MM.1S (cell line): ENCODE results near the gene OBSCN.

Source experiments
- DNase-seq: peaks from one replicate; pipeline ENCODE4 v3.0.0-alpha.2; 2015
- H2AFZ ChIP-seq: fragments of 300-600 bp; sonication (generic); 2 replicates; pipeline ENCODE4 v1.6.0; 2016; ENCODE audit warnings: antibody characterized with exemption, low read length
- H3F3A ChIP-seq: fragments of 300-600 bp; sonication (generic); 2 replicates; pipeline ENCODE4 v1.6.1; 2016; ENCODE audit warnings: mild to moderate bottlenecking, antibody characterized with exemption, low read length, moderate library complexity, mixed read lengths; ENCODE audit not compliant: insufficient read depth
- H3K27ac ChIP-seq: fragments of 300-600 bp; sonication (generic); 2 replicates; pipeline ENCODE4 v1.5.1; 2016; ENCODE audit warnings: mild to moderate bottlenecking, low read length
- H3K27me3 ChIP-seq: fragments of 300-600 bp; sonication (generic); replicated peaks from 2 replicates; pipeline ENCODE4 v1.6.0; 2016; ENCODE audit warnings: low read length; ENCODE audit not compliant: insufficient read depth
- H3K36me3 ChIP-seq: fragments of 300-600 bp; sonication (generic); replicated peaks from 2 replicates; pipeline ENCODE4 v1.6.1; 2016; ENCODE audit warnings: mild to moderate bottlenecking, low read length, mixed read lengths; ENCODE audit not compliant: insufficient read depth
- H3K4me1 ChIP-seq: fragments of 300-600 bp; sonication (generic); 2 replicates; pipeline ENCODE4 v1.6.1; 2016; ENCODE audit warnings: low read length, mixed read lengths
- H3K4me2 ChIP-seq: fragments of 300-600 bp; sonication (generic); 2 replicates; pipeline ENCODE4 v1.6.0; 2016; ENCODE audit warnings: low read depth, low read length
- H3K4me3 ChIP-seq: fragments of 300-600 bp; sonication (generic); 2 replicates; pipeline ENCODE4 v1.5.1; 2016; ENCODE audit warnings: low read length, mixed read lengths
- H3K79me2 ChIP-seq: fragments of 300-600 bp; sonication (generic); 2 replicates; pipeline ENCODE4 v1.6.1; 2016; ENCODE audit warnings: mixed run types, low read length, mixed read lengths
- H3K9ac ChIP-seq: fragments of 300-600 bp; sonication (generic); 2 replicates; pipeline ENCODE4 v1.6.1; 2016; ENCODE audit warnings: low read length, mixed read lengths
- H3K9me2 ChIP-seq: fragments of 300-600 bp; sonication (generic); replicated peaks from 2 replicates; pipeline ENCODE4 v1.6.1; 2016; ENCODE audit warnings: mild to moderate bottlenecking, low read length, mixed read lengths; ENCODE audit not compliant: insufficient read depth
- H3K9me3 ChIP-seq: fragments of 300-600 bp; sonication (generic); replicated peaks from 2 replicates; pipeline ENCODE4 v1.6.1; 2016; ENCODE audit warnings: mild to moderate bottlenecking, low read length, mixed read lengths; ENCODE audit not compliant: insufficient read depth
- H4K20me1 ChIP-seq: fragments of 300-600 bp; sonication (generic); 2 replicates; pipeline ENCODE4 v1.6.1; 2016; ENCODE audit warnings: mild to moderate bottlenecking, low read length, moderate library complexity, mixed read lengths; ENCODE audit not compliant: insufficient read depth
- EZH2 ChIP-seq: fragments of 300-600 bp; sonication (generic); optimal IDR thresholded peaks from 2 replicates; pipeline ENCODE3; 2017; ENCODE audit warnings: low read depth, mild to moderate bottlenecking, antibody characterized with exemption, low read length, mixed read lengths
- EZH2phosphoT487 ChIP-seq: fragments of 300-600 bp; sonication (generic); IDR thresholded peaks from 2 replicates; pipeline ENCODE4 v1.6.1; 2018; ENCODE audit warnings: antibody characterized with exemption, low read length
- TF ChIP-seq, protein P1 (sequence below): fragments of 300-600 bp; sonication (generic); IDR thresholded peaks from 2 replicates; pipeline ENCODE4 v1.5.1; 2016; ENCODE audit warnings: antibody characterized with exemption, low read length, mixed read lengths

Gene OBSCN

DNA sequence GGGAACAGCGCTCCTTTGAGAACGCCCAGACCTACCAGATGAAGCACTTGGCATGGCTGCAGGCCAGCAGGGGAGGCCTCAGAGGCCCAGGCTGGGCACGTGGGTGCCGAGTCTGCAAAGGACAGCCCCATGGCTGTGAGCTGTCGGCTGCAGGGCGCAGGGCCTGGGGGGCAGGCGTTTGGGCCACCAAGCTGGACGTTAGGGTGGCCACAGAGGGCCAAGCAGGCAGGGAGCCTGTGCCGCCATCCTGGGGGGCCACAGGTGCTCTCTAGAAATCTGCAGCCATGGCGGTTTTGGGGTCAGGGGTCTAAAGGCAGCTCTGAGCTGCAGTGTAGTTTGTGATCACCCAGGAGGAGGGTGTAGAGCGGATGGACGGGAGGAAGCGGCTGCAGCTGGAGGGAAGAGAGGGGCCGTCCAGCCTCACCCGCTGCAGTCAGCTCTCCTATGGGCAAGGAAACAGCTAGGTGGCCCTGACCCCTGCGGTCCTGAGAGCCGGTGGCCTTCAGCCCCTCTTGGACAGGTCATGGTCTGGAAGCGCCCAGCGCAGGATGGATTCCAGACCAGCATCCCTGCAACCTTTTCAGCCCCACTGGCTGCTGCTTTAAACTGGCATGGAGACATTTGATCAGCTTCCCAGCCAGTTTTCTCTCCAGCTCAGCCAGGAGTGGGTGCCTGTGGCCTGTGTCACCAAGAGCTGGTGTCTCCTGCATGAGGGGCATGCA lies 31.2 kb upstream of the OBSCN start:
- Histone ChIP-seq H3K9ac (no peak overlapping the region), H3K27ac (no peak overlapping the region), H4K20me1 (no peaks in the 10 kb centered on the region), H3K9me3 (no peaks in the 10 kb centered on the region), H3K27me3 (no peaks in the 10 kb centered on the region), H3K4me1 (no peaks in the 10 kb centered on the region), H3K36me3 (no peaks in the 10 kb centered on the region), H2AFZ (no peak overlapping the region), H3K79me2 (peaks cover 10% of the 10 kb centered on the region; the same call in 1 of the 2 replicates), H3K9me2 (no peaks in the 10 kb centered on the region), H3K4me3 (no peak overlapping the region), H3F3A (no peaks in the 10 kb centered on the region), H3K4me2 (no peak overlapping the region)
- TF ChIP-seq EZH2 (no peak), EZH2phosphoT487 (no peak)
- TF ChIP-seq, protein P1, sequence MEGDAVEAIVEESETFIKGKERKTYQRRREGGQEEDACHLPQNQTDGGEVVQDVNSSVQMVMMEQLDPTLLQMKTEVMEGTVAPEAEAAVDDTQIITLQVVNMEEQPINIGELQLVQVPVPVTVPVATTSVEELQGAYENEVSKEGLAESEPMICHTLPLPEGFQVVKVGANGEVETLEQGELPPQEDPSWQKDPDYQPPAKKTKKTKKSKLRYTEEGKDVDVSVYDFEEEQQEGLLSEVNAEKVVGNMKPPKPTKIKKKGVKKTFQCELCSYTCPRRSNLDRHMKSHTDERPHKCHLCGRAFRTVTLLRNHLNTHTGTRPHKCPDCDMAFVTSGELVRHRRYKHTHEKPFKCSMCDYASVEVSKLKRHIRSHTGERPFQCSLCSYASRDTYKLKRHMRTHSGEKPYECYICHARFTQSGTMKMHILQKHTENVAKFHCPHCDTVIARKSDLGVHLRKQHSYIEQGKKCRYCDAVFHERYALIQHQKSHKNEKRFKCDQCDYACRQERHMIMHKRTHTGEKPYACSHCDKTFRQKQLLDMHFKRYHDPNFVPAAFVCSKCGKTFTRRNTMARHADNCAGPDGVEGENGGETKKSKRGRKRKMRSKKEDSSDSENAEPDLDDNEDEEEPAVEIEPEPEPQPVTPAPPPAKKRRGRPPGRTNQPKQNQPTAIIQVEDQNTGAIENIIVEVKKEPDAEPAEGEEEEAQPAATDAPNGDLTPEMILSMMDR: no peak
- no peak for DNase-seq

DNA sequence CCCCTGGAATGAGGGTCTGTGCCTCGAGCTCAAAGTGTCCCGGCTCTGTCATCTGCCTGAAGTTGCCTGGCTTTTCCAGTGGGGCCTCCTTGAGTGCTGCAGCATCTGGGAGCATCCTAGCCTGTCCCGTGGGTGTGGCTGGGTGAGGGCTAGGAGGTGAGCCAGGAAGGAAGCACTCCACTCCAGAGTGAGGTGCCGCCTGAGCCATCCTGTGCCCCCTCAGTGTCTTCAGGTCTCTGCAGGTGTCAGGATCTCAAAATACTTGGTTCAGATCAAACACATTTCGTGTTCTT lies 30.7 kb upstream of the OBSCN start:
- Histone ChIP-seq H3F3A (no peaks in the 10 kb centered on the region), H3K27ac (no peak overlapping the region), H3K36me3 (no peaks in the 10 kb centered on the region), H3K4me3 (no peak overlapping the region), H4K20me1 (no peaks in the 10 kb centered on the region), H2AFZ (no peak overlapping the region), H3K9ac (no peak overlapping the region), H3K4me2 (no peak overlapping the region), H3K4me1 (no peaks in the 10 kb centered on the region), H3K9me3 (no peaks in the 10 kb centered on the region), H3K79me2 (0 out of 2 replicates have a peak, but pooled peaks cover 8% of the 10 kb centered on the region), H3K27me3 (no peaks in the 10 kb centered on the region), H3K9me2 (no peaks in the 10 kb centered on the region)
- TF ChIP-seq, protein P1: no peak
- no peak for TF ChIP-seq EZH2phosphoT487
- no peak for TF ChIP-seq EZH2
- DNase-seq: no peak

DNA sequence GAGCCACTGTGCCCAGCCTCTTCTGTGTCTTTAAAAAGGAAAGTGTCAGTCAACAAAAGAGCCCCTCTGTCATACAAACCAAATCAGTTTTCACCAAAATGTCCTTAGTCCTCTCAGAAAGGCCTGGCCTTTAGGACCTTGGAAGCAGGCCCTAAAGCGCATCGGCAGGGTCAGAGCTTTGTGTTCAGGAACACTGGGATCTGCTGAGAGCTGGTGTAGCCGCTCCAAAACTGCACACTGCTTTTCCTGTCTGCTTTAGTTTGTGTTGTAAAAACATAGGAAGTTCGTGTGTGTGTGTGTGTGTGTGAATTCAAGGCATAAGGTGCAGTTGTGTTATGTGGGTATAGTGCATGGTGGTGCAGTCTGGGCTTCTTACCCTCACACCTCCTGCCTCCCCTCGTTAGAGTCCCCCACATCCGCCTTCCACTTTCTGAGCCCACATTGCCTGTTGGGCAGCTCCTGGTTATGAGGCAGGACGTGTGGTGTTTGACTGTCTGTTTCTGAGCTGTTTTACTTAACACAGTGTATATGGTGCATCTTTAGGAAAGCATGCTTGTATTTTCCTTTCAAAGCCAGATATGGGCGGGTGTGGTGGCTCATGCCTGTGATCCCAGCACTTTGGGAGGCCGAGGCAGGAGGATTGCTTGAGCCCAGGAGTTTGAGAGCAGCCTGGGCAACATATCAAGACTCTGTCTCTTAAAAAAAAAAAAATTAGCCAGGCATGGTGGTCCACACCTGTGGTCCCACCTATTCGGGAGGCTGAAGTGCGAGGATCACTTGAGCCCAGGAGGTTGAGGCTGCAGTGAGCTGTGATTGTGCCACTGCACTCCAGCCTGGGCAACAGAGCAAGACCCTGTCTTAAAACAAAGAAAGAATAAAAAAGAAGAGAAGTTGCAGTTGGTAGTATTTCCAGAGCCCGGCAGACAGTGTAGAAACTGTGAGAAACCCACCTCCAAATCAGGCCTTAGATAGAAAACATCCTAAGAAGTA lies 29.8 kb upstream of the OBSCN start:
- Histone ChIP-seq H3K4me1 (no peaks in the 10 kb centered on the region), H2AFZ (no peak overlapping the region), H3K9me2 (no peaks in the 10 kb centered on the region), H3K4me3 (no peak overlapping the region), H3K9me3 (no peaks in the 10 kb centered on the region), H3K27me3 (no peaks in the 10 kb centered on the region), H4K20me1 (no peaks in the 10 kb centered on the region), H3K27ac (no peak overlapping the region), H3F3A (no peaks in the 10 kb centered on the region), H3K79me2 (0 out of 2 replicates have a peak, but pooled peaks cover 5% of the 10 kb centered on the region), H3K9ac (no peak overlapping the region), H3K4me2 (no peak overlapping the region), H3K36me3 (no peaks in the 10 kb centered on the region)
- DNase-seq: no peak
- no peak for TF ChIP-seq EZH2
- no peak for TF ChIP-seq EZH2phosphoT487
- TF ChIP-seq, protein P1: no peak
